Hematopoietic multipotent progenitor cell treated with erythropoietin and hydrocortisone succinate and interleukin-3 and kit ligand, for 15 days (in vitro differentiated cells): Measurements from ENCODE around the gene CACNA2D3.

Experiments
- DNase-seq: peaks from one replicate; pipeline ENCODE4 v3.0.0-alpha.2; 2015; ENCODE audit warnings: low spot score

Gene CACNA2D3

GRCh38 chr3:54849360-54849759 lies 727.0 kb downstream of the CACNA2D3 start:
- DNase-seq: no peak

- DNase-seq: no peak
Measured at GRCh38 chr3:54850484-54851018, 728.2 kb downstream of the CACNA2D3 start.

GRCh38 chr3:54853573-54854404 lies 731.4 kb downstream of the CACNA2D3 start:
- peak; percentile 11 for DNase-seq

GRCh38 chr3:54856271-54856670 lies 733.9 kb downstream of the CACNA2D3 start:
- DNase-seq: no peak

GRCh38 chr3:54857343-54857742 lies 735.0 kb downstream of the CACNA2D3 start:
- no peak for DNase-seq

- no peak for DNase-seq
Measured at GRCh38 chr3:54858093-54858785, 735.9 kb downstream of the CACNA2D3 start.

- DNase-seq: no peak
Measured at GRCh38 chr3:54859184-54859583, 736.8 kb downstream of the CACNA2D3 start.

GRCh38 chr3:54861248-54862067 lies 739.1 kb downstream of the CACNA2D3 start:
- DNase-seq: no peak

GRCh38 chr3:54862526-54862925 lies 740.2 kb downstream of the CACNA2D3 start:
- DNase-seq: no peak

- no peak for DNase-seq
Measured at GRCh38 chr3:54863366-54863765, 741.0 kb downstream of the CACNA2D3 start.

- no peak for DNase-seq
Measured at GRCh38 chr3:54863786-54864185, 741.4 kb downstream of the CACNA2D3 start.

- no peak for DNase-seq
Measured at GRCh38 chr3:54865316-54865715, 743.0 kb downstream of the CACNA2D3 start.

- no peak for DNase-seq
Measured at GRCh38 chr3:54866251-54866650, 743.9 kb downstream of the CACNA2D3 start.

GRCh38 chr3:54870423-54870822 lies 748.1 kb downstream of the CACNA2D3 start:
- DNase-seq: no peak

GRCh38 chr3:54871867-54872266 lies 749.5 kb downstream of the CACNA2D3 start:
- no peak for DNase-seq

- DNase-seq: no peak
Measured at GRCh38 chr3:54873059-54874010, 751.0 kb downstream of the CACNA2D3 start.

GRCh38 chr3:54874816-54875556 lies 752.6 kb downstream of the CACNA2D3 start:
- DNase-seq: no peak

GRCh38 chr3:54875596-54876268 lies 753.4 kb downstream of the CACNA2D3 start:
- no peak for DNase-seq

- no peak for DNase-seq
Measured at GRCh38 chr3:54876694-54877093, 754.3 kb downstream of the CACNA2D3 start.

GRCh38 chr3:54877730-54878129 lies 755.4 kb downstream of the CACNA2D3 start:
- no peak for DNase-seq
